HFF-Myc (cell line): ENCODE measurements around the gene QPRT.

Experiments used
- DNase-seq: peaks from one replicate; pipeline ENCODE4 v3.0.0-alpha.2; 2011; ENCODE audit warnings: low read depth; ENCODE audit errors: extremely low read depth
- H3K4me3 ChIP-seq: replicated peaks from 2 replicates; pipeline ENCODE4 v1.5.1; 2011; ENCODE audit warnings: low read depth, mild to moderate bottlenecking, control low read depth, low read length
- CTCF ChIP-seq: IDR thresholded peaks from 2 replicates; pipeline ENCODE4 v1.5.1; 2012; ENCODE audit warnings: mild to moderate bottlenecking, low read depth, low read length, control low read depth; ENCODE audit errors: missing control alignments

QPRT gene

GRCh38 chr16:29697391-29697790, 18.4 kb downstream of the QPRT start:
- no peak for TF ChIP-seq CTCF
- DNase-seq = no peak

GRCh38 chr16:29698042-29698441, 19.1 kb downstream of the QPRT start:
- no peak overlapping the region for H3K4me3 ChIP-seq
- TF ChIP-seq CTCF = no peak
- DNase-seq = no peak

More at GRCh38 chr16:29697391-29697790, 18.4 kb downstream of the QPRT start:
- no peak overlapping the region for H3K4me3 ChIP-seq

GRCh38 chr16:29698484-29699323, 19.7 kb downstream of the QPRT start:
- DNase-seq = no peak
- TF ChIP-seq CTCF = no peak
- no peak overlapping the region for H3K4me3 ChIP-seq

GRCh38 chr16:29699324-29700219, 20.6 kb downstream of the QPRT start:
- DNase-seq = no peak
- H3K4me3 ChIP-seq = no peak overlapping the region
- no peak for TF ChIP-seq CTCF

GRCh38 chr16:29700253-29700987, 21.4 kb downstream of the QPRT start:
- TF ChIP-seq CTCF = peak; percentile 89
- H3K4me3 ChIP-seq = no peak overlapping the region
- DNase-seq = peak; percentile 73

GRCh38 chr16:29701214-29701555, 22.2 kb downstream of the QPRT start:
- H3K4me3 ChIP-seq = no peak overlapping the region
- no peak for DNase-seq
- no peak for TF ChIP-seq CTCF
